Calu3 (cell line): ENCODE measurements around the gene NCOA1. TPM values are rescaled to one million over a fixed set of nuclear protein-coding genes. Genes with fewer than 3 reads are reported as not detected.

Experiments used
- BruUV-seq: library from RNA; stranded (reverse); fragments of 400-500 nt; replicated peaks from 2 replicates; lab custom pipeline; 2021; lab: Mats Ljungman, UMichigan
- CTCF ChIA-PET: fragments of 300-600 bp; sonication (Branson Sonifier 250); formaldehyde crosslinking; loops from one replicate; lab custom pipeline; 2022; ENCODE audit warnings: antibody characterized with exemption; lab: Charles Lee
- DNase-seq: peaks from one replicate; pipeline ENCODE4 v3.0.0; 2022
- H3K27ac Mint-ChIP-seq: one replicate; pipeline ENCODE4 v1.8.0; 2022; ENCODE audit warnings: mixed read lengths; ENCODE audit not compliant: unreplicated experiment
- H3K27me3 Mint-ChIP-seq: one replicate; pipeline ENCODE4 v1.8.0; 2022; ENCODE audit warnings: mixed read lengths; ENCODE audit not compliant: unreplicated experiment
- H3K36me3 Mint-ChIP-seq: one replicate; pipeline ENCODE4 v1.8.0; 2022; ENCODE audit warnings: mild to moderate bottlenecking, moderate library complexity, mixed read lengths; ENCODE audit not compliant: insufficient read depth, unreplicated experiment
- H3K4me1 Mint-ChIP-seq: one replicate; pipeline ENCODE4 v1.8.0; 2022; ENCODE audit warnings: mild to moderate bottlenecking, low read depth, mixed read lengths; ENCODE audit not compliant: unreplicated experiment
- H3K4me3 Mint-ChIP-seq: one replicate; pipeline ENCODE4 v1.8.0; 2022; ENCODE audit warnings: mild to moderate bottlenecking, low read depth, moderate library complexity, mixed read lengths; ENCODE audit not compliant: unreplicated experiment
- H3K9me3 Mint-ChIP-seq: one replicate; pipeline ENCODE4 v1.8.0; 2022; ENCODE audit warnings: low read depth, mixed read lengths; ENCODE audit not compliant: unreplicated experiment
- intact Hi-C: fragments of 100-400 bp; cut with micrococcal nuclease; formaldehyde crosslinking; loops from one replicate; pipeline ENCODE4 v1.10.0; 2022; ENCODE audit not compliant: unreplicated experiment
- total RNA-seq: library from RNA; stranded (reverse); gene quantifications from 2 replicates; pipeline ENCODE4 v1.2.3, GENCODE V29; 2022
- TF ChIP-seq, protein P1 (sequence below): fragments of 200-600 bp; IDR thresholded peaks from one replicate; pipeline ENCODE4 v1.8.0; 2022; ENCODE audit warnings: antibody characterized with exemption; ENCODE audit not compliant: unreplicated experiment

Gene NCOA1
- total RNA-seq, 1 experiment from 2014 or later = 14.8 TPM

DNA sequence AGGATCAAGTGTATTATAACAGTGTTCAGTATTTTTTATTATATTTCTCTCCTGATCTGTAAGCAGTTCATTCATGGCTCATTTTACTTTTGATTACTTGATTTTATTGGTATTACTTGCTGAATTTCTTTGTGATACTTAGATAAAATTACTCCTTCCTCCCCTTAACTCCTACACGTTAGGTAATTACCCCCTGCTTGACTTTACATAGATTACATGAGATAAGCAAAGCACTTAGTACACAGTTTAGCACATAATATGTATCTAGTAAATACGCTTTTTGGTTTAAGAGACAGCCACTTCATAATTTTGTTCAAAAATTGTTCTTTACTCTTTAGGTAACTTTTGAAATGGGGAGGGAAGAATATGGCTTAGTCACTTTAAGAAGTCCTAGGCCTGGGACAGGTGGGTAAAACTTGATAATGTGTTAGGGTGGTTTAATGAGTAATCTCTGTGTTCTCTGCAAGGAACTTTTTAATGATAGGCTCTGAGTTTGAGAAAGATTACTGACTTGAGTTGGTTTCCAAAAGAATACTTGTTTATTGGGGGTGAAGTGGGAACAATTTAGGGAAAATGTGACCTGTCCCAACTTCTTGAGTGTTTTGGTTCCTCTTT lies 80.9 kb downstream of the NCOA1 start:
- DNase-seq = no peak
- CTCF ChIA-PET = no interaction called here

DNA sequence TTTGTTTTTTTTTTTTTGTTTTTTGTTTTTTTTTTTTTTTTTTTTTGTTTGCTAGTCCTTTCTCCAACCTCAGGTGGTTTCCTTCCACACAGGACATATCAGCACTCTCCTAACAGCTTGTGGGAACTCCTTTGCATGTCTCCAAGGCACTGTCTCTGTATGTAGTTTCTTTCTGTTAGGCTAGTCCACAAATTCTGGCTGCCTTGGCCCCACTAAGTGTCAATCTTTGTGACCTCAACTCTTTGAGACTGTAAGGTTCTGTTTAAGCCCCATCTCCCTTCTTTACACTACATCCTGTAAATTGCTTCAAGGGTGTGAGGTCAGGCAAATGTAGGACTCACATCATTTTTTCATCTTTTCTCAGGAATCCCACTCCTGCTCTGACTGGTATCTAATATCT lies 85.1 kb downstream of the NCOA1 start:
- H3K4me1 Mint-ChIP-seq = no peaks in the 10 kb centered on the region
- no TSS peak for BruUV-seq

More for the DNA sequence above, 80.9 kb downstream of the NCOA1 start:
- intact Hi-C loops = no loop called here
- H3K27me3 Mint-ChIP-seq = no peaks in the 10 kb centered on the region
- no peaks in the 10 kb centered on the region for H3K9me3 Mint-ChIP-seq
- H3K27ac Mint-ChIP-seq = no peak overlapping the region
- H3K4me3 Mint-ChIP-seq = no peak overlapping the region
- TF ChIP-seq, protein P1, sequence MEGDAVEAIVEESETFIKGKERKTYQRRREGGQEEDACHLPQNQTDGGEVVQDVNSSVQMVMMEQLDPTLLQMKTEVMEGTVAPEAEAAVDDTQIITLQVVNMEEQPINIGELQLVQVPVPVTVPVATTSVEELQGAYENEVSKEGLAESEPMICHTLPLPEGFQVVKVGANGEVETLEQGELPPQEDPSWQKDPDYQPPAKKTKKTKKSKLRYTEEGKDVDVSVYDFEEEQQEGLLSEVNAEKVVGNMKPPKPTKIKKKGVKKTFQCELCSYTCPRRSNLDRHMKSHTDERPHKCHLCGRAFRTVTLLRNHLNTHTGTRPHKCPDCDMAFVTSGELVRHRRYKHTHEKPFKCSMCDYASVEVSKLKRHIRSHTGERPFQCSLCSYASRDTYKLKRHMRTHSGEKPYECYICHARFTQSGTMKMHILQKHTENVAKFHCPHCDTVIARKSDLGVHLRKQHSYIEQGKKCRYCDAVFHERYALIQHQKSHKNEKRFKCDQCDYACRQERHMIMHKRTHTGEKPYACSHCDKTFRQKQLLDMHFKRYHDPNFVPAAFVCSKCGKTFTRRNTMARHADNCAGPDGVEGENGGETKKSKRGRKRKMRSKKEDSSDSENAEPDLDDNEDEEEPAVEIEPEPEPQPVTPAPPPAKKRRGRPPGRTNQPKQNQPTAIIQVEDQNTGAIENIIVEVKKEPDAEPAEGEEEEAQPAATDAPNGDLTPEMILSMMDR = no peak
- peaks cover 12% of the 10 kb centered on the region for H3K4me1 Mint-ChIP-seq
- no peaks in the 10 kb centered on the region for H3K36me3 Mint-ChIP-seq
- no TSS peak for BruUV-seq

DNA sequence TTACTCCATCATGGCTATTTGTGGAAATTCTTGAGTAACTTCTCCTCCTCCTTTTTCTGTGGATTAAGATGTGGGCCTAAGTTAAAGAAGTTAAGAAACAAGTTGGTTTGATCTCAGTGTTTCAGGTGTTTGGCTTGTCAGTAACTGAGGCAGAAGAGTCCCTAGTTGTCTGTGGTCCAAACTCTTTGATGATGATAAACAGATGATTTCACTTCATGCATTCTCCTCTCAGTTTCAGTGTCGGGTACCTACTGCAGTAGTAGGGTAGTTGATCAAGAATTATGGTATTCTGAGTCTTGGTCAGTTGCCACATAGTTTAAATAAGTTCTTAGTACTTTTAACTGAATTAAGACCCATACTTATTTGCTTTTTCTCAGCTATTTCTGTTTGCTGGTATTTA lies 85.6 kb downstream of the NCOA1 start:
- CTCF ChIA-PET = no interaction called here
- no peaks in the 10 kb centered on the region for H3K9me3 Mint-ChIP-seq
- no peaks in the 10 kb centered on the region for H3K4me1 Mint-ChIP-seq
- no peak overlapping the region for H3K4me3 Mint-ChIP-seq
- no peak overlapping the region for H3K27ac Mint-ChIP-seq
- no TSS peak for BruUV-seq
- TF ChIP-seq, protein P1 = no peak
- intact Hi-C loops = no loop called here
- no peaks in the 10 kb centered on the region for H3K36me3 Mint-ChIP-seq
- H3K27me3 Mint-ChIP-seq = no peaks in the 10 kb centered on the region
- DNase-seq = no peak

More for the DNA sequence above, 85.1 kb downstream of the NCOA1 start:
- Mint-ChIP-seq H3K4me3 (no peak overlapping the region), H3K27me3 (no peaks in the 10 kb centered on the region), H3K27ac (no peak overlapping the region), H3K36me3 (no peaks in the 10 kb centered on the region), H3K9me3 (no peaks in the 10 kb centered on the region)
- CTCF ChIA-PET = interaction anchor here (0.6 kb wide), 1 partner anchor 10 kb away, joined by 3 read pairs; no protein-coding TSS in a partner anchor
- no peak for DNase-seq
- TF ChIP-seq, protein P1 = no peak
- intact Hi-C loops = no loop called here

DNA sequence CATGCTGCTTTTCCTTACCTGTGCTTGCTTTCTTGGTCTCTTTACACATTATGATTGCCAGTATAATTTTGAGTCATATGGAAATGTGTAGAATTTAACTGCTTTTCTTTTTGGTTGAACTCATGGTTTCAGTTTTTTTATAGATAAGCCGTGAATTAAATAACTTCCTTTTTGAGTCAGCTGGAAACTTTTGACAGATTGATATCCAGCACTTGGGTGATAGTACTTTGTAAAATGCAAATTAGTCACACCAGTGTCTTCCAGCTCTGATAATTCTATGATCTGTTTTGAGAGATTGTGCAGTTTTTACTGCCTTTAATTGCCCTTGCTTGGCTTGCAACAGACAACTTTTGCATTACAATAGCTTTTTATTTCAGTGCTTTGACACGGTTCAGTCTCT lies 86.4 kb downstream of the NCOA1 start:
- Mint-ChIP-seq H3K4me3 (no peak overlapping the region), H3K27me3 (no peaks in the 10 kb centered on the region), H3K36me3 (no peaks in the 10 kb centered on the region), H3K4me1 (no peaks in the 10 kb centered on the region), H3K9me3 (no peaks in the 10 kb centered on the region), H3K27ac (no peak overlapping the region)
- no TSS peak for BruUV-seq
- CTCF ChIA-PET = interaction anchor here (0.5 kb wide), 1 partner anchor 452 kb away, joined by 6 read pairs; no protein-coding TSS in a partner anchor
- no peak for DNase-seq
- TF ChIP-seq, protein P1 = no peak
- intact Hi-C loops = no loop called here
